IMR-90 (cell line): ENCODE measurements around the gene SNX25.

ENCODE experiments used
- FOS ChIP-seq: fragments of 150-350 bp; IDR thresholded peaks from 2 replicates; pipeline ENCODE4 v1.6.1; 2016; ENCODE audit warnings: low read depth, low read length
- POLR2A ChIP-seq: IDR thresholded peaks from 2 replicates; pipeline ENCODE4 v1.6.1; 2012; ENCODE audit warnings: mild to moderate bottlenecking, low read depth, low read length
- RFX5 ChIP-seq: IDR thresholded peaks from 2 replicates; pipeline ENCODE4 v1.8.0; 2012; ENCODE audit warnings: low read depth, mild to moderate bottlenecking, low read length, moderate library complexity
- TF ChIP-seq, protein P1 (sequence below): conservative IDR thresholded peaks from 2 replicates; pipeline ENCODE4 v1.5.1; 2012; ENCODE audit warnings: mild to moderate bottlenecking, low read depth, low read length, improper control_type of control experiment

DNA sequence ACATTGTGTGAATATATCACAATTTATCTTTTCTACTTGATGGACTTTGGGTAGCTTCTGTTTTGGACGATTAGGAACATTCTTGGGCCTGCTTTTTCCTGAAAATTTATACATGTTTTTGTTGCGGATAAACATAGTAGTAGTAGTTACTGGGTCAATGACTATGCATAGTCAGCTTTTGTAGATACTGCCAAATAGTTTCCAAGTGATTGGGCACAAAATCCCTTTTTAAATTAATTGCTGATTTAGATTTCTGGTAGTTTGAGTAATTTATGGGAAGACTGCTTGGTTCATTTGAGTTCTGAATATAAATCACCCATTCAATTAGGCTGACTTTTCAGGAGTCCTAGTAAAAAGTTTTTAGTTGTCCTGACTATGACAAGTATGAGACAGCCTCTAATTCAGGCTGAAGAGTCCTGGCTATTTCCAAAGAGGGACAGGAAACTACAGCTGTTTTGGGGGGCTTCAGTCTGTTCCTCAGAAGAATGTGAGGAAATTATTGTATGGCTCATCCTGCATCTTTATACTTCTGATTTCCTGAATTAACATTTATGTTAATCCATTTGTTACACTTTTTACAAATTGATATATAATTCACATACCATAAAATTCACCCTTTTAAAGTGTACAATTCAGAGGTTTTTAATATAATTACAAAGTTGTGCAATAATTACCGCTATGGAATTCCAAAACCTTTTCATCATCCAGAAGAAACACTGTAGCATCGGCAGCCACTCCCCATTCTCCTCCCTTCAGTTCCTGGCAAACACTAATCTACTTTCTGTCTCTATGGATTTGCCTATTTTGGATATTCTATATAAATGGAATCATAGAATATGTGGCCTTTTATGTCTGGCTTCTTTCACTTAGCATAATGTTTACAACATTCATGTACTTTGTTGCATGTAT lies 172.1 kb downstream of the SNX25 start:
- TF ChIP-seq, protein P1, sequence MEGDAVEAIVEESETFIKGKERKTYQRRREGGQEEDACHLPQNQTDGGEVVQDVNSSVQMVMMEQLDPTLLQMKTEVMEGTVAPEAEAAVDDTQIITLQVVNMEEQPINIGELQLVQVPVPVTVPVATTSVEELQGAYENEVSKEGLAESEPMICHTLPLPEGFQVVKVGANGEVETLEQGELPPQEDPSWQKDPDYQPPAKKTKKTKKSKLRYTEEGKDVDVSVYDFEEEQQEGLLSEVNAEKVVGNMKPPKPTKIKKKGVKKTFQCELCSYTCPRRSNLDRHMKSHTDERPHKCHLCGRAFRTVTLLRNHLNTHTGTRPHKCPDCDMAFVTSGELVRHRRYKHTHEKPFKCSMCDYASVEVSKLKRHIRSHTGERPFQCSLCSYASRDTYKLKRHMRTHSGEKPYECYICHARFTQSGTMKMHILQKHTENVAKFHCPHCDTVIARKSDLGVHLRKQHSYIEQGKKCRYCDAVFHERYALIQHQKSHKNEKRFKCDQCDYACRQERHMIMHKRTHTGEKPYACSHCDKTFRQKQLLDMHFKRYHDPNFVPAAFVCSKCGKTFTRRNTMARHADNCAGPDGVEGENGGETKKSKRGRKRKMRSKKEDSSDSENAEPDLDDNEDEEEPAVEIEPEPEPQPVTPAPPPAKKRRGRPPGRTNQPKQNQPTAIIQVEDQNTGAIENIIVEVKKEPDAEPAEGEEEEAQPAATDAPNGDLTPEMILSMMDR, result no peak
- no peak for TF ChIP-seq POLR2A
- no peak for TF ChIP-seq RFX5
- TF ChIP-seq FOS, result no peak
